BE2C (cell line): ENCODE results near the gene ZBTB18.

Experiments used
- DNase-seq: peaks from one replicate; pipeline ENCODE4 v3.0.0-alpha.2; 2020
- H3K27me3 ChIP-seq: fragments of 250-450 bp; sonication (Bioruptor Pico); 2 replicates; pipeline ENCODE4 v1.5.1; 2020; ENCODE audit warnings: mild to moderate bottlenecking
- H3K36me3 ChIP-seq: fragments of 250-450 bp; sonication (Bioruptor Pico); 2 replicates; pipeline ENCODE4 v1.5.1; 2020; ENCODE audit warnings: mild to moderate bottlenecking
- H3K4me1 ChIP-seq: fragments of 250-450 bp; sonication (Bioruptor Pico); 2 replicates; pipeline ENCODE4 v1.5.1; 2020
- H3K4me3 ChIP-seq: 2 replicates; pipeline ENCODE4 v1.5.1; 2011; ENCODE audit warnings: low read depth, low read length
- H3K9me3 ChIP-seq: fragments of 250-450 bp; sonication (Bioruptor Pico); 2 replicates; pipeline ENCODE4 v1.5.1; 2020
- TF ChIP-seq, protein P1 (sequence below): IDR thresholded peaks from 2 replicates; pipeline ENCODE4 v1.5.1; 2012; ENCODE audit warnings: mild to moderate bottlenecking, low read depth, low read length

The ZBTB18 gene

DNA sequence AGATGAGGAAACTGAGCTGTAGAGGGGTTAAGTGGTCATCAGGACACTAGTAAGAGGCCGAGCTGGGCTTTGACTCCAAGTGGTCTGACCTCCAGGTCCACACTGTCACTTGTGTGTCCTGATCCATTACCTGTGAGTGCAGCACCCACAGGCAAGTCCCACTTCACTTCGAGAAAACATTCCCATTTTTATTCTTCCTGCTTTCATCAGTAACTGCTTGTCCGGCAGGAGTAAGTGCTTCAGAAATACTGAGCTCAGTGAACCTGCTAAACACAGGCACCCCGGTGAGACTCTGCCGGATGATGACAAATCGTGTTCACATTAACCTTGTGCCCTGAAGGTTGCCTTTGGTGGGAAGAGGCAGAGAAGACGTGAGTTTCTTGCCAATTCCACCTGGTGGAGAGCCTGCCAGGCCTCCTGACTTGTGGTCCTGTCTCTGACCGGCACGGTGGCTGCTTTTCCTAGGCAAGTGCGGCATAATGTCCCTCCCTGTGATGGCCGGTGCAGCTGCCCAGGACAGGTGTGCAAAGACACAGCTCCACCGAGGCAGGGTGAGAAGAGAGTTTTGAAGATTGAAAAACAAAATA is 29.4 kb downstream of the ZBTB18 start:
- H3K4me3 ChIP-seq: no peak overlapping the region
- DNase-seq: no peak
- no peaks in the 10 kb centered on the region for H3K36me3 ChIP-seq
- no peaks in the 10 kb centered on the region for H3K9me3 ChIP-seq
- no peaks in the 10 kb centered on the region for H3K27me3 ChIP-seq
- TF ChIP-seq, protein P1, sequence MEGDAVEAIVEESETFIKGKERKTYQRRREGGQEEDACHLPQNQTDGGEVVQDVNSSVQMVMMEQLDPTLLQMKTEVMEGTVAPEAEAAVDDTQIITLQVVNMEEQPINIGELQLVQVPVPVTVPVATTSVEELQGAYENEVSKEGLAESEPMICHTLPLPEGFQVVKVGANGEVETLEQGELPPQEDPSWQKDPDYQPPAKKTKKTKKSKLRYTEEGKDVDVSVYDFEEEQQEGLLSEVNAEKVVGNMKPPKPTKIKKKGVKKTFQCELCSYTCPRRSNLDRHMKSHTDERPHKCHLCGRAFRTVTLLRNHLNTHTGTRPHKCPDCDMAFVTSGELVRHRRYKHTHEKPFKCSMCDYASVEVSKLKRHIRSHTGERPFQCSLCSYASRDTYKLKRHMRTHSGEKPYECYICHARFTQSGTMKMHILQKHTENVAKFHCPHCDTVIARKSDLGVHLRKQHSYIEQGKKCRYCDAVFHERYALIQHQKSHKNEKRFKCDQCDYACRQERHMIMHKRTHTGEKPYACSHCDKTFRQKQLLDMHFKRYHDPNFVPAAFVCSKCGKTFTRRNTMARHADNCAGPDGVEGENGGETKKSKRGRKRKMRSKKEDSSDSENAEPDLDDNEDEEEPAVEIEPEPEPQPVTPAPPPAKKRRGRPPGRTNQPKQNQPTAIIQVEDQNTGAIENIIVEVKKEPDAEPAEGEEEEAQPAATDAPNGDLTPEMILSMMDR: no peak
- H3K4me1 ChIP-seq: no peaks in the 10 kb centered on the region

DNA sequence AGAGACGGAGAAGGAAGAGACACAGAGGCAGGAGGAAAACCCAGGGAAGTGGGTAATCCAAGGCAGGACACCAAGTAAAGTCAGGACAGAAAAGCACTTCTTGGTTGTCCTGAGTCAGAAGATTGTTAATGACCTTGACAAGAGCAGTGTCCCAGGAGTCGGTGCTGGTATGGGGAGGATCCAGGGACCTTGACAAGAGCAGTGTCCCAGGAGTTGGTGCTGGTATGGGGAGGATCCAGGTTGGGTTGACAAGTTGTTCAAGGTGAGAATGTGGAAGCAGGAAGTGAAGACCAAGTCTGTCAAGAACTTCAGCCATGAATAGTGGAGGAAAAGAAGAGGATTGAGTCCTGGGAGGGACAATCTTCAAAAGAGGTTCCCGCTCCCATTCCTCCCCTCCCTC is 31.9 kb downstream of the ZBTB18 start:
- TF ChIP-seq, protein P1: no peak
- no peak for DNase-seq
- Histone ChIP-seq H3K36me3 (no peaks in the 10 kb centered on the region), H3K27me3 (no peaks in the 10 kb centered on the region), H3K4me3 (no peak overlapping the region), H3K4me1 (peaks cover 7% of the 10 kb centered on the region; the same call in 1 of the 2 replicates), H3K9me3 (no peaks in the 10 kb centered on the region)

DNA sequence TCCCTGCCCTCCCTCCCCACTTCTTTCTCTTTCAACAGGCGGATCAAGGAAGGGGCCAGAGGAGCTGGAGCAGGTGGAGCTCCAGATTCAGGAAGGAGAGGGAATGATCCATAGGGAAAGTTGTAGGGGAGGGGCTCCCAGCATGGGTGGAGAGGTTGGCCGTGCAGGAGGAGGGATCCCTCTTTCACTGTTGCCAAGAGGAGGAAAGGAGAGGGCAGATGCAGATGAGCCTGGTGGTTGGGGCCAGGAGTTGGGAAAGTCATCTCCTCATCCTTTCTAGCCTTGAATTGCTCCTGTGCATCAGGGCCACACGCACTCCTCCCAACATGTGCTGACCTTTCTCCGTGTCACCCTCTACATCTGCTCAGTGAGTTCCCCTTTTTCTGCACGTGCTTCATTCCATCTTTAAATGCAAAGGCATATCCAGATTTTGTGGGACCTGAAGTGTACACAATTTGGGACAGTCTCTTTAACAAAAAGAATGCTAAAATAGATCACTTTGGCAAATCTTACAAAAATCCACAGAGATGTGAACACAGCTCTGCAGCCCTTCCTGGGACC is 32.4 kb downstream of the ZBTB18 start:
- Histone ChIP-seq H3K27me3 (no peaks in the 10 kb centered on the region), H3K36me3 (no peaks in the 10 kb centered on the region), H3K4me1 (peaks cover 12% of the 10 kb centered on the region; the same call in 1 of the 2 replicates), H3K9me3 (no peaks in the 10 kb centered on the region), H3K4me3 (no peak overlapping the region)
- no peak for DNase-seq
- TF ChIP-seq, protein P1: no peak

DNA sequence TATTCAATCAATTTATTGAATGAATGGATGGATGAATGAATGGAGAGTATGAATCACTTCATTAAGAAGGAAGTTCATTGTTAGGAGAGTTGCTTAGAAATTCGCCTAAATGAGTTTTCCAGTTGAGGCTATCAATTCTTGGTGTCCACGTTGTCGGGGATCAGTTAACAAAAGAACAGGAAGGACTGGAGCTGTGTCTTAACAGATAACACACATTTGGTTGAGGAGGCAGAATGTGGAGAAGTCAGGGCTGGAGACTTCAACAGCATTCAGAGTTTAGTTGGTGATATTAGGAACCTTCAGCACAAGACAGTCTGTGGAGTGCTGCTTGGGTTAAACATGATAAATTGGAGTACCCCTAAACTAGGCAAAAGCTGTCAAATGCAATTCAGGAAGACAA is 33.7 kb downstream of the ZBTB18 start:
- TF ChIP-seq, protein P1: no peak

DNA sequence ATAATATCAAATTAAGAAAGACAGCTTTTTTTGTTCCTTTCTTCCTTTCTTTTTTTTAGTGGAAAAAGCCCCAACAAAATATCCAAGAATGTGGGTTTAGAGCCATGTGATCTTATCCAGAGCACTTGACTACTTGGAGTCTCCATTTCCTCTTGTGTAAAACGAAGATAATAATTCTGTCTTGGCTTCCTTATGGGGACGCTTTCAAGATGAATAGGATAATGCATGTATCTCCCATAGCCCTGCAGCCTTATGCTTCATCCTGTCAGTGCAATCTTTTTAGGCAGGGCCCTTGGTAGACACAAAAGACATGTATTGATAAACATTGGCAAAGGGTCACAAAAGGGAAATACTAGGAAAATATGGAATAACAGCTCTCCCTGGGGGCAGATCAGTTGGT is 34.8 kb downstream of the ZBTB18 start:
- peaks cover 15% of the 10 kb centered on the region; the same call in 1 of the 2 replicates for H3K4me1 ChIP-seq
- no peak overlapping the region for H3K4me3 ChIP-seq
- H3K9me3 ChIP-seq: no peaks in the 10 kb centered on the region
- TF ChIP-seq, protein P1: no peak
- H3K36me3 ChIP-seq: no peaks in the 10 kb centered on the region
- no peaks in the 10 kb centered on the region for H3K27me3 ChIP-seq
- DNase-seq: no peak

More for the DNA sequence above, 33.7 kb downstream of the ZBTB18 start:
- Histone ChIP-seq H3K4me1 (peaks cover 15% of the 10 kb centered on the region; the same call in 1 of the 2 replicates), H3K4me3 (no peak overlapping the region), H3K9me3 (no peaks in the 10 kb centered on the region), H3K36me3 (no peaks in the 10 kb centered on the region), H3K27me3 (no peaks in the 10 kb centered on the region)
- no peak for DNase-seq

DNA sequence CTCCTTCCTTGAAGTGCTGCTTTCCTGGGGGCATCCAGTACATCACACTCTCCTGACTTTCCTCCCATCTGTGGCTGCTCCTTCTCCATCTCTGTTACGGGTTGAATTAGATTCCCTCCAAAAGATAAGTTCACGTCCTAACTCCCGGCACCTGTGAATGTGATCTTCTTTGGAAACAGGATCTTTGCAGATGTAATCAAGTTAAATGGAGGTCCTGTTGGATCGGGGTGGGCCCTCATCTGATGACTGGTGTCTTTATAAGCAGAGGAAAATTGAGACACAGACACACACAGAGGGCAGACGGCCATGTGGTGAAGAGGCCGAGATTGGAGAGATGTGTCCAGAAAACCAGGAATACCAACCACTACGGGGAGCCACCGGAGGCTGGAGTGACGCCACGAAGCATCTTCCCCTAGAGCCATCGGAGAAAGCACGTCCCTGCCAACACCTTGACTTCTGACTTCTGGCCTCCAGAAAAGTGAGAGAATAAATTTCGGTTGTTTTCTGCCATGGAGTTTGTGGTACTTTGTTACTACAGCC is 36.0 kb downstream of the ZBTB18 start:
- no peak for DNase-seq
- peaks cover 15% of the 10 kb centered on the region; the same call in 1 of the 2 replicates for H3K4me1 ChIP-seq
- no peak overlapping the region for H3K4me3 ChIP-seq
- H3K27me3 ChIP-seq: no peaks in the 10 kb centered on the region
- H3K9me3 ChIP-seq: no peaks in the 10 kb centered on the region
- TF ChIP-seq, protein P1: peak; percentile 16; the same call in 1 of the 2 replicates
- H3K36me3 ChIP-seq: no peaks in the 10 kb centered on the region
